ENCODE results near the gene ADAM33.

DNA sequence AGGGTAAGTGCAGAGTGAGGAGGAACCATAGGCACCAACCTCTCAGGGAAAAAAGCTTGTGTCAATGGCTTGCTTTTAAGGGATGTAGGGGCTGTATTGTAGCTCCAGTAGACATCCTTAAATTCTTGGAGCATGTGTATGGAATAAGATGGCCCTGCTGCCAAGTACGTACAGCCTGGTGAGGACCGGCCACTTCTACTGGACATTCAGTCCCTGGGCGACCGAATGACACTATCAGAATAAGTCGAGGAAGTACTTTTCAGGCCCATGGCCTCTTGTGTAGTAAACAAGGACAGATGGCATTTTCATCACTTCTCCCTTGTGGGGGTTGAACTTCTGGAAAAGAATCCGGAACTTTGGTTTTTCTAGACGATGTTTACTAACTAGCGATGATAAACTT, 51.4 kb downstream of the ADAM33 start:
- TF ChIP-seq POLR2AphosphoS5 (IDR thresholded peaks at IDR 0.05) (peak in 1 of 2 donors; percentile 14), POLR2A (IDR thresholded peaks at IDR 0.05) (no peak), EP300 (IDR thresholded peaks at IDR 0.05) (no peak)
- TF ChIP-seq, protein P1, sequence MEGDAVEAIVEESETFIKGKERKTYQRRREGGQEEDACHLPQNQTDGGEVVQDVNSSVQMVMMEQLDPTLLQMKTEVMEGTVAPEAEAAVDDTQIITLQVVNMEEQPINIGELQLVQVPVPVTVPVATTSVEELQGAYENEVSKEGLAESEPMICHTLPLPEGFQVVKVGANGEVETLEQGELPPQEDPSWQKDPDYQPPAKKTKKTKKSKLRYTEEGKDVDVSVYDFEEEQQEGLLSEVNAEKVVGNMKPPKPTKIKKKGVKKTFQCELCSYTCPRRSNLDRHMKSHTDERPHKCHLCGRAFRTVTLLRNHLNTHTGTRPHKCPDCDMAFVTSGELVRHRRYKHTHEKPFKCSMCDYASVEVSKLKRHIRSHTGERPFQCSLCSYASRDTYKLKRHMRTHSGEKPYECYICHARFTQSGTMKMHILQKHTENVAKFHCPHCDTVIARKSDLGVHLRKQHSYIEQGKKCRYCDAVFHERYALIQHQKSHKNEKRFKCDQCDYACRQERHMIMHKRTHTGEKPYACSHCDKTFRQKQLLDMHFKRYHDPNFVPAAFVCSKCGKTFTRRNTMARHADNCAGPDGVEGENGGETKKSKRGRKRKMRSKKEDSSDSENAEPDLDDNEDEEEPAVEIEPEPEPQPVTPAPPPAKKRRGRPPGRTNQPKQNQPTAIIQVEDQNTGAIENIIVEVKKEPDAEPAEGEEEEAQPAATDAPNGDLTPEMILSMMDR (IDR thresholded peaks at IDR 0.05) = no peak

All from upper lobe of left lung (tissue), 4 donors.